ENCODE data around the gene NWD2.
"Not testable (repeated sequence)": the region's sequence is repeated elsewhere in the genome, so short reads cannot be mapped to it uniquely, and the experiment has no call there.

Gene NWD2, protein sequence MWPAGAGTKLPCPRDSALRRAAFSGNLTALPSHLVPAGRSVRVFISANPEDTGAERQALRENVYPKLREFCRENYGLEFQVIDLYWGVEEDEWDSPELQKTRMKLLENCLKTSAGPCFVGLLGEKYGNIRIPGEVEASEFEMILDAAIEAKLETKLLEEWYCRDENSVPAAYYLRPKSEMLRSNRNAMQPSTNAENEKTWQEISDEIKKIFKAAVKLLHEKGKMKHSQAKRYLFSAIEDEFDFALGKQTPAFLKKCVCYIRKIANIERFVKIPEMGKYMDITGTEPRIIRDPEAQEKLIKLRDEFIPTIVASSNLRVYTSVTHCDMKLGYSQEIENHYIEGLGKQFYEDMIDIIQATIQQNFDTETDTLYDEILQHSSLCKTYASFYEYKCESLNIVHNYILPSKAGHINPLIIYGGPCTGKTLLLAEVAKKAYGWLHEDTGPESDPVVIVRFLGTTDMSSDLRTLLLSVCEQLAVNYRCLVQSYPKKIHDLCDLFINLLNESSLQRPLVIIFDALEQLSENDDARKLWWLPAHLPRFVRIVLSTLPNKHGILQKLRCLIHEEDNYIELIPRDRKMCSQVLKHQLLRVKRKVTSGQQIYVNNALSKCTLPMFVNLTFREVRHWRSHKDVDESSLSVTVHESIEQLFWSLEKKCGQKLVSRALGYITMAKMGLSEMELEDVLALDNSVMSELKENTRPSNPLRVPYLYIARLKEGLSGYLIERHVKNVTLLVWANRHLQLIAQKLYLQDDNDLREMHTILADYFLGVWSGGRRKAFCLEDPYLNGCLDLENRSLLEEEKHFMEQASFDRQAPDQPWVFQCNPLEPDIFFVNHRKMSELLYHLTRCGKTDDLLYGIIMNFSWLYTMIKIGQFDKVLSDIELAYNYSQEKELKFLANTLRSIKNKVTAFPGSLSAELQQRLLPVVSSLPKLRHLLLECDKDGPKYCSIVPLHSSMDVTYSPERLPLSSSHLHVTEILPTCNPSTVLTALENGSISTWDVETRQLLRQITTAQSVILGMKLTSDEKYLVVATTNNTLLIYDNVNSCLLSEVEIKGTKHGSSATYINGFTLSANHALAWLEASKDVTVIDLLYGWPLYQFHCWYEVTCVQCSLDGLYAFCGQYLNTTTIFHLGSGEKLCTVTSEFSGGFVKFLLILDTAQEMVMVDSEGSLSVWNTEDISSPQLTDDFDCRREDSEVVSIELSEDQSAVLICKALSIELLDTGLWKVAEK (N-terminal part only)

DNA sequence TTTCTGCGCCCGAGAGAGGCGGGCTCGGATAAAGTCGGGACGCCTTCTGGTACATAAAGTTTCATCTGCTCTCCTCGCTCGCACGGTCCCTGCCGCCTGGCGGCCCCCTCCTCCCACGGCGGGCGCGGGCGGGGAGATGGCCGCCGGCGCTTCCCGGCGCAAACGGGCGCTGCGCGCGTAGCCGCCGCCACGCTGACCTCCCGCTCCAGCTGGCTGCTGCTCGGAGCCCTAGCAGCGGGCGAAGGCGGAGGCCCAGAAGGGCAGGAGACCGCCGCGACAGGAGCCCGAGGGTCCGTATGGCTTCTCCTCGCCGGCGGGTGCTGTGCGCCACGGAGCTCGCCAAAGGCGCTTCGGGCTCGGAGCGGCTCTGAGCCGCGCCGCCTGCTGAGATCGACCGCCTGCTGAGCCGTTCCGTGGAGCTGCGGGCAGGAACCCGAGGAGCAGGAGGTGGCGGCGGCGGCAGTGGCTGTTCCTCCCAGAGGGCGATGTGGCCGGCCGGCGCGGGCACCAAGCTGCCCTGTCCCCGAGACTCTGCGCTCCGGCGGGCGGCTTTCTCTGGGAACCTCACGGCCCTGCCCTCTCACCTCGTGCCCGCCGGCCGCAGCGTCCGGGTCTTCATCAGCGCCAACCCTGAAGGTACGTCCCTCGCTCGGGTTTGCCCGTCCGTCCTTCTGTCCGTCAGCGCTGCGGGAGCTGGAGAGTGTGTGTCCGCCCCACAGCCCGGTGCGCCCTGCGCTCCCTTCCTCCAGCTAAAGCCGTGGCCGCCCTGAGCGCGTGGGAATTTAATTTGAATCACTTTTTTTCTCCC is at the start of gene NWD2:
Gene NWD2 (plus strand): TSS at position 161 of the 808 bp plus-strand sequence. CDS start 325 bp downstream, at position 486.
- no peak for DNase-seq

DNA sequence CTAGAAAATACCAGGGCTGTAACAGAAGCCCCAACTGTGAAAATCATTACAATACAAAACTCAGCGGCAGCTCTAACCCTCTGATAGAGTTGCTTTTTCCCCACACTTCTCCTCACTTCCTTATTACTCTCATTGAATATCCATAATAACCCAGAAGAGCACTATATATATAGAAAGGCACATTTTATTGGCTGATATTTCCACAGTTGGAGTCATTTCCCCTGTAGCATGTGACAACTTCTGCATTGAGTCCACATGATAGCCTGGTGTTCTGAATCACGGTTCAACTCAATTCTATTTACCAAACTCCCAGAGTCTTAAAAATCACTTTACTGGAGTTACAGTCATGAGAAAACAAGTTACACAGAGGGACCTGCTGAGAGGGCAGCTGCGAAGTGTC is 46.6 kb upstream of the NWD2 start:
- no peak for DNase-seq

DNA sequence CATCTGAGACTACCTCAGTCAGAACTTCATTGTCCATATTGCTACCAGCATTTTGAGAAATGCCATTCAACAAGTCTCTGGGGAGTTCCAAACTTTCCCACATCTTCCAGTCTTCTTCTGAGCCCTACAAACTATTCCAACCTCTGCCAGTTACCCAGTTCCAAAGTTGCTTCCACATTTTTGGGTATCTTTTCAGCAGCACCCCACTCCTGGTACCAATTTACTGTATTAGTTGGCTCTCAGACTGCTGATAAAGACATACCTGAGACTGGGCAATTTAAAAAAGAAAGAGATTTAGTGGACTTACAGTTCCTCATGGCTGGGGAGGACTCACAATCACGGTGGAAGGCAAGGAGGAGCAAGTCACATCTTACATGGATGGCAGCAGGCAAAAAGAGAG is 39.8 kb upstream of the NWD2 start:
- not testable (repeated sequence) for DNase-seq

DNA sequence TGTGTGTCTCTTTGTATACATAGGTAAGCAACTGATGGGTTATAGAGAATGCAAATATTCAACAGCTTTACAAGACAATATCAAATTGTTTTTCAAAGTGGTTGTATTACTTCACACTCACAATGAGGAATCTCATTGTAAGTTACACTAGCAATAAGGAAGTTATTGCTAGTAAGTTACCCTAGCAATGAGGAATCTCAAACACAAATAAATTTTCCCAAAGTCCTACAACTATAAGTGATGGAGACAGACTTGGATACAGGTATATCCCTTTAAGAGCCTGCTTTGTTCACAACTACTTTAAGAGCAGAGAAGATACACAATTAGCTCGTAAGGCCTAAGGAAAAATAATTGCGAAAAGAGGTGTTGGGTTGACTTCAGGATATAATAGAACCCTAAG is 28.3 kb upstream of the NWD2 start:
- no peak for DNase-seq

DNA sequence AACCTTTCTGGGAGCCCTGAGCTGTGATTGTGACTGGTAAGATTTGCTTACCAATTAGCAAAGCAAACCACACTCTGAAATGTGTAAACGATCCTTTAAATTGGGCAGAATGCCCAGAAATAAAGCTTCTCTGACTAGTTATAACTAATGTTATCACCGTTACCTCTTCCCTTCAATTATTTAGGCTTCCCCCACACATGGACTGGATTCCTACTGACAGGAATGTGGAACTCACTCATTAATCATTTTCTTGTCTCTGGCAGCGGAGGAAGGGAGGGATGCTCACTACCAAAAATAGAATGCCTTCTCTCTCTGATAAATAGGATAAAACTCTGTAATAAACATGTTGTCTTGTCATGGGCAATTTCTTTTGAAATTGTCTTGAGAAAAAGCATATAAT is 25.3 kb upstream of the NWD2 start:
- no peak for DNase-seq

DNA sequence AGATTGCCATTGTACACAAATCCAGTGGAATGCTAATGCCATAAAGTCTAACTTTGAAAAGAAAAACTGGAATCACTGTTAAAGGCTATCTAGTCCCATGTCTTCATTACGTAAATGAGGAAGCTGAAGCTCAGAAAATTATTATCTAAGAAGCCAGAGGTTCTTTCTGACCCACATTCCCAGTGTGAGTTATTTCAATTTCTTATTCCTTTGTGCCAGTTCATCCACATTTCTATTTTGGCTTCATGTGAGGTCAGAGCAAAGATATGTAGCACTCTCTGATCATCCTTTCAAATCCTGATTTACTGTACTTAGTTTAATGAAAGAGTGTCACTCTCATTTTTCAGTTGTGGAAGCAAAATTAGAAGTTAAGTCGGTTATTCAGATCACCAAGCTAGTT is 24.6 kb upstream of the NWD2 start:
- DNase-seq, result no peak

DNA sequence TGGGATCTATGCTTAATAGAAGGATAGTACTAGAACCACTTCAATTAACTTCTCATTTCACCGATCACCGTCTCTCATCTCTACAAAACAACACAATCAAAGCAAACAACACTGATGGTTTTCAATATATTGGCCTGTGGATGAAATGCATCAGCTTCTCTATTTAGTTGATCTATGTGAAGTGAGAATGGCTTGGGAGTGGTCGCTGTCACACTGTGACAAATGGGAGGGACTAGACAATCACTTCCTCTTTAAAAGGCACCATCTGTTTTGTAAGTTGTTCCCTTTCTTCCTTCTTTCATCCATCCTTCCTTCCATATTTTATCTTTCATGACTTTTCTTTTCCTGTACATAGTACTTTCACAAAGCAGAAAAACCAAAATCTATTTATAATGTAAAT is 23.9 kb upstream of the NWD2 start:
- DNase-seq, result no peak

DNA sequence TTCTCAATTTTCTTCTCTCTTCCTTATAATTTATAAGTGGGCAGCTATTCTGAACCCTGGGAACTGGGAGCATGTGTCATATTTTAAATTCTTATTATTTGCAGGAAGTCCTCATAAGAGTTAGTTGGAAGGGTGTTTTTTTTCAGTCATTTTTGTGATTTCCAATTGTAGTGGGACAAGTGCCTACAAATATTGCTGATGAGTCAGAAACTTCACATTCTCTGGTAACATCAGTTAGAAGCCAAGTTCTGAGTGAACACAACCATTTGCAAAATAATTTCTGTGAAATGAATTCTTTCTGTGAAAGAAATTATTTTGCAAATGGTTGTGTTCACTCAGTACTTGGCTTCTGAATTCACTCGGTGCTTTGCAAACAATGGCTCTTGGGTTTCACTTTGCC is 20.8 kb upstream of the NWD2 start:
- no peak for DNase-seq

DNA sequence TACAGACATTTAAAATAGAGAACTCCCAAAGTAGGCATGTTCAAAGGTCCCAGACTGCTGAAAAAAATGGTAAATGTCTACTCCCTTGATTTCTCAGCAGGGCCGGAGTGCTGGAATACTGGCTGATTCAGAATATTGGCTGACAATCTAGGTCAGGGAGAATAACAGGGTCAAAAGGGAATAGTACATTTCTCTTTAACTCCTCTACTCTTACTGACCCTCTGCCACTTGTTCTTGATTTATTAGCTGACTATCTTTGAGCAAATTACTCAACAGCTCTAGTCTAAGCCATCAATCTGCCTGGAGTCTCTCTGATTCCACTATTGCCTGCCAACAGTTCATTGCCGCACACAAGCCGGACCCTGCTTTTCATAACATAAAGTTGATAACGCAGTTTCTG is 19.7 kb upstream of the NWD2 start:
- no peak for DNase-seq

DNA sequence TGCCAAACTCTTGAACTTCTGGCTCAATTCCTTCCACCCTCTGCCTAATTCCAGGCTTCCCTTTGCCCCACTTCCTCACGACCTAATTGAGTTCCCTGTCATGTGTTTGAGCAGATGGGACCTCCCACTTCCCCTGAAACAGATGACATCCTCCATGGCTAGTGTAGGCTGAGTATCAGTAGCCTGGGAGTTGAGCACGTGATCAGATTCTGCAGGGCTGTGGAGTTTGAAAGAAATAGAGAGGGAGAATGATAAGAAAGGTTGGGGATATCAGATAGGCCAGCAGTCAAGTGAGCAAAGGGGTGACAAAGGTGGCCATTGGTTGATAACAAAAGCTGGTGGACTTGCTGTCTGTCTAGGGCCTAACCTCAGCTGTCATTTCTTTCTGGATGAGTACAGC is 18.8 kb upstream of the NWD2 start:
- DNase-seq, result no peak

DNA sequence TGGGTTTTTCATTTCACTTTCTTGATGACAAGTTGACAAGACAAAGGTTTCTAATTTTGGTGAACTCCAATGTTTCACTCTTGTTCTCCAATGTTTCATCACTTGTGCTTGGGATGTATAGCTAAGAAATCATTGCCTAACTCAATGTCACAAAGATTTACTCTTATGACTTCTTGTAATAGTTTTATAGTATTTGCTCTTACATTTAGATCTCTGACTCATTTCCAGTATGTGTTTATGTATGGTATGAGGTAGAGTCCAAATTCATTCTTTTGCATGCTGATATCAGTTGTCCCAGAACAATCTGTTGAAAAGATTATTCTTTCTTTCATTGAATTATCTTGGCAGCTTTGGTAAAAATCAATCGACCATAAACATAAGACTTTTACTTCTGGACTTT is 12.2 kb upstream of the NWD2 start:
- no peak for DNase-seq

DNA sequence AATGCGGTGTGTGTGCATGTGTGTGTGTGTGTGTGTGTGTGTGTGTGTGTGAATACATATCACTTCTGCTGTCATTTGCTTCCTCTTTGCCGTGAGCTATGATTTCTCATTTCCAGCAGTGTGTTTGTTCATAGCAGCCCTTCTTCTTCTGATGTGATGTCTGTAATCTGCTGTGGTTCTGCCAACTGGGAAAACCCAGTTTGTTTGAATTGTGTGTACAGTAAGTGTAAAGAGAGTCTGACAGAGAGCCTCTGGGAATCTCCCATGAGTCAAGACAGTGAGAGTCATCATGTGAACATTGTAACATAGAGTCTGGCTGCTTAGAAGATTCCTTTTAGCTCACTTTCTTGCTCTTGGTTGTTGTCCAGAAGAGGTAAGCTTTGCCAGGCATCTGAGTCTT is 8.4 kb upstream of the NWD2 start:
- no peak for DNase-seq

DNA sequence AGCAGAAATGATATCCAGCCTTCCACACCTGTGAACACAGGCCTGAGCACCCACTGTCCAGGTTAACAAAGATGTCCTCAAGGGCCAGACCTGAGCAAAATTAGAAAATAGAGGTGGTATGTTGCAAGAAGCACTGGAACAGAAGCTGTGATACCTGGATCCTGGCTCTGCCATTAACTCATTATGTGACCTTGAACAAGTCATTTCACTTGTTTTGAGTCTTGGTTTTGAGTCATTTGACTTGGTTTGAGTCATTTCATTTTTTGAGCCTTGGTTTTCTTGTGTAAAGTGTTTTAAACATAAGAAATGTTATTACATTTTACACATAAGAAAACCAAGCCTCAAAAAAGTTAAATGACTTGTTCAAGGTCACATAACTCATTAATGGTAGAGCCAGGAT is 2.9 kb upstream of the NWD2 start:
- no peak for DNase-seq

DNA sequence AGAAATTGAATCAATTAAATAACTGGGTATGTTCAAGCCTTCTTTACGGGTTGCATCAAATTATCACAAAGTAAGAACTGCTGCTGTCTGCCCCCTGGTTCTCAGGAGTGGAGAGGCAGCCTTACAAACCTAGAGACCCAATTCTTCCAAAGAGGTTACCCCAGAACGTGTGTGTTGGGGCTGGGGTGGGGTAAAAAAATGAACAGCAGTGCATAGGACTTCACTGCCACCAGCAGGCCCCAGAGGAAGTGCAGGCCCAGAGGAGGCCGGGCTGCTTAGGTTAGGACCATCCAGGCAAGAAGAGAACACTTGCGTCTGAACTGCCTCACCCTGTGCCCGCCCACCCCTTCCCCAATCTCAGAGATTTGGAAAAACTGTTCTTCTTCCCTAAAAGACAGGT is 1.5 kb upstream of the NWD2 start:
- DNase-seq, result no peak

DNA sequence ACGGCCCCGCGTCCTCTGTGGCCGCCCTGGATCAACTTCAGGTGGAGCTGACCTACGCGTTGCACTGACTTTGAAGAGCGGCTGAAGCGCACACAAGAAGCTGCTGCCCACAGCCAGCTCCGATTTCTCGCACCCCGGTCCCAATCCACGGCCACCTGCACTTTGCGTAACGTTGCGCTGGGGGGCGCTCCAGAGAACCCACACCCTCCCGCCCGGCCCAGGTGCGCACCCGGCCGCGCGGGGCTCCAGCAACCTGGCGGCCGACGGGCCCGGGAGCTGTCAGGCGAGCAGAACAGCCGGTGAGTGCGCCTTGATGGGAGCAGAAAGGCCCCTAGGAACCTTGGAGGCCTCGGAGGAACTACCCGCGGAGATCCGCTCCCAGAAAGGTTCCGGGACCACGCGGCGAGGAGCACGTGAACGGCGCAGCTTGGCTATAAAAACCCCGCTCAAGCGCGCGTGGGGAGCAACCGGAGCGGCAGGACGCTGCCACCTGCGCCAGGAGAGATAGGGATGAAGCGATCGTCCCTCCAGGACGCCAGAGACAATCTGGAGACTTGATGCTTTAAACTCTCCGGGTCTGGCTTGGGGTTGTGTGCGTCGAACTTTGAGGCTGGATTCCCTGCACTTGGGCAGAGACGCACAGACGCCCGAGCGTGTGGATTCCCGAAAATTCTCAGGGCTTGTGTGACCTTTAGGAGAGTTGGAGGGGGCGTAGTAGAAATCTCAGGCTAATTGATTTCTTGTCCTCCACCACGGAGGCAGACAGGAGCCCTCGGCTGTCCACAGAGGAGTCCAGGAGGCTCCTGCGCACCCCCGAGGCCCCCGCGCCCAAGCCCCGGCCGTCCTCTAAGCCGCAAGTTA is 591 bp upstream of the NWD2 start:
- DNase-seq, result no peak

DNA sequence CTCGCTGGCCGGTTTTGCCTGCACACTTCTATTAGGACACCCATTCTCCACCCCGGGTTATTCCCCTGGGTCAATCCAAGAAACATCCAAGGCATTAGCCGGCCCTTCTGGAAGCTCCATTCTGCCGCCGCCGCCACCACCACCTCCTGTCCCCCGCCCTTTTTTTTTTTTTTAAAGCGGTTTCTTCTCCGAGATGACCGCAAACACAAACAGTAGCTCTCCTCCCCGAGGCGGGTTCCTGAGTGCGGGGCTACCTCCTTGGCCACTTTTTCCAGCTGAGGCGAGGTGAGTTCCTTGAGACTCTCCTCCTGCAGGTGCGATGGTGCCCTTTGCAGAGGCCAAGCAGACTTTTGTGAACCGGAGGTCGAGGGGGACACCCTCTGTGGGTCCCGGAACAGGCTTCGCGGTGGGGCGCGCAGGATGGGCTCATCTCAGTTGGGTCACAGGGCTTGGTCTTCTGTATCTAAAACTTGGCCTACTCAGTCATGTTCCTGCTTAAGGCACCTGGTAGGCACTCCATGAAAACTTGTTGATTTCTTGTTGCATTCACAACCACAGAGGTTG is 930 bp downstream of the NWD2 start:
- DNase-seq, result no peak

DNA sequence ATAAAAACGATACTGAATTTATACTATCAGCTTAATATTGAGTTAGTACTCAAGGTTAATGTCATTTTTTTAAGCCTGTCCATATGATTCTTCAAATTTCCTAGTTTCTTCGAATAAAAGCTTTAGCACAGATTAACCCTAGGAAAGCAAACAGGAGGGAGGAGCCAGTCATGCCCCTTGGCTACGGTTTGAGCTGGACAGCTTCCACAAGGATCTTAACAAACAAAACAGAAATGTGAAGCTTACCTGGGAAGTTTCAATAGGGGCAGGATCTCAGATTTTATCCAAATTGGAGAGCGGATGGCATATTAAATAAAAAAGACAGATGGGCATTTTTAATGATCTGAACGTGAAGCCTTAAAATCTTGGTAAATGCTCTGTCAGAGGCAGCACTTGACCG is 2.3 kb downstream of the NWD2 start:
- DNase-seq, result no peak

DNA sequence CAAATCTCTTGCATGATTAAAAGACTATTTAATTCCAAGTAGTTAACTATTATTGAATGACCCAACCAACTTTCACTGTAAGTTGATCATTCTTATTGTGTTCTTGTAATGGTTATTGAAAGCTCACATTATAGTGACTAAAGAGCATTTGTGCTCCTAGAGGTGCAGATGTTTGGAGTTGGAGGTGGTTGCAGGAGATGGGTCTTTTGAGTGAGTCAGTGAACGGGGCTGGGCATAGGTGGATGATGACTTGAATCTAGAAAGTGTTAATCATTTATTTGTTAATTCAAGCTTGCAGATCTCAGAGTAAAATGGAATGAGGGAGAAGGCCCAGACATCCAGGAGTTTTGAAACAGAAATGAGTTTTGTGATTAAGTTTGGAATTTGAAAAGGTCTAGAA is 13.7 kb downstream of the NWD2 start:
- no peak for DNase-seq

DNA sequence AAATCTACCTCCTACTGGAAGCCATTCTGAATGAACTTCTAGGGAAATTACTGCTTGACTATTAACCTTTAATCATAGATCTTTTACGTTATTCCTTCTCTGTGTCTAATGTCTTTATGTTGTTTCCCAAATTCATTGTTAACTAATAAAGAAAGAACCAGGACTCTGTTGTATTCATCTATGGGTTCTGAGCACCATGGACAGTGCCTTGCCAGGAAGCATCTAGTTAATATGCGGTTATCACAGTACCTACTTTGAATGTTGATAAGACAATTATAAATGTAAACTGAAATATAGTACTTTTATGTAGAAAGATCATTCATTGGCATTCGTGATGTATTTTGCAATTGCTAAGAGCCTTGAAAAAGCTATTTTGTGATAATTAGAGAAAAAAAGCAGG is 23.8 kb downstream of the NWD2 start:
- DNase-seq, result no peak

DNA sequence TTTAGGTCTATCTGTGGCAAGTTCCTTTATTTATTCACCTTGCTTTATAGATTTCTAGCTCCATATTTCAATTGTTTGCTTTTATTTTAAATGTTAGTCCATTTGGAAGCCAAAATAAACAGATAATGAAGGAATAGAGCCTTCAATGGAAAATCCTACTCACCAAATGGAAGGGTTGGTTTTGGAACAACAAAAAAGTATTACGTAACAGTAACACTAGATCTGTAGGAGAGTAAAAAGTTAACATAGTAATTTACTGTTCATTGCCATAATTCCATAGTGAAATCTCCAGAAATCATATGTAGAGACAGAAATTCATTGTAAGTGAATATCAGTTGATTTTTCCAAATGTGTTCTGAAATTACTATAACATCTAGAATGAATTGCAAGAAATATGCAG is 34.6 kb downstream of the NWD2 start:
- DNase-seq, result no peak

DNA sequence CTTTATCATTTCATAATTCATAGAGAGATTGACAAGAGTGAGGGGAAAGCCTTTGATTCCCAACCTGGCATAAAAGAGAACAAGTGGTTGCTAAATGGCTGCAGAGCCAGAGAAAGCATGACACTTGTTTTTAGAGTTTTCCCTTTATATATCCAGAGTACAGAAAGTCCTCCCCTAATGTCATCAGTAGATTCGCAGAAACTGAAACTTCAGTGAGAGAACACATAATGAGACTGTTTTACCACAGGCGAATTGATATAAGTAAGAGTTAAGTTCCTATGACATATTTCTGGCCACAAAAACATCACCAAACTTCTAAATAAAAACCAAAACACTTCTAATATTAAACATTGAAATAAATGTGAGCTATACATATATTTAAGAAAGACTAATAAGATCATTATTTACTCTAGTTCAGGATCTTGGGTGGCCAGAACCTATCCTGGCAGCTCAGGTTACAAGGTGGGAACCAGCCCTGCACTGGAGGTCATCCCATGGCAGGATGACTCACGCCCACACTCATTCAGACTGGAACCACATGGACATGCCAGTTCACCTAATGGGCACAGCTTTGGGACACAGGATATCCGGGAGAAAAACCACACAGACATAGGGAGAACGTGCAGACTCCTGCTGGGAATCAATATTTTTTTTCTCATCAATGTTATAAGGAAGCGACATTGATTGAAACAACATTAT is 35.5 kb downstream of the NWD2 start:
- DNase-seq, result no peak
